Measurements from ENCODE around the gene C18orf63. TPM values are rescaled to one million over a fixed set of nuclear protein-coding genes. Genes with fewer than 3 reads are reported as not detected.

Gene C18orf63
- total RNA-seq, 1 experiment from 2014 or later: not detected

DNA sequence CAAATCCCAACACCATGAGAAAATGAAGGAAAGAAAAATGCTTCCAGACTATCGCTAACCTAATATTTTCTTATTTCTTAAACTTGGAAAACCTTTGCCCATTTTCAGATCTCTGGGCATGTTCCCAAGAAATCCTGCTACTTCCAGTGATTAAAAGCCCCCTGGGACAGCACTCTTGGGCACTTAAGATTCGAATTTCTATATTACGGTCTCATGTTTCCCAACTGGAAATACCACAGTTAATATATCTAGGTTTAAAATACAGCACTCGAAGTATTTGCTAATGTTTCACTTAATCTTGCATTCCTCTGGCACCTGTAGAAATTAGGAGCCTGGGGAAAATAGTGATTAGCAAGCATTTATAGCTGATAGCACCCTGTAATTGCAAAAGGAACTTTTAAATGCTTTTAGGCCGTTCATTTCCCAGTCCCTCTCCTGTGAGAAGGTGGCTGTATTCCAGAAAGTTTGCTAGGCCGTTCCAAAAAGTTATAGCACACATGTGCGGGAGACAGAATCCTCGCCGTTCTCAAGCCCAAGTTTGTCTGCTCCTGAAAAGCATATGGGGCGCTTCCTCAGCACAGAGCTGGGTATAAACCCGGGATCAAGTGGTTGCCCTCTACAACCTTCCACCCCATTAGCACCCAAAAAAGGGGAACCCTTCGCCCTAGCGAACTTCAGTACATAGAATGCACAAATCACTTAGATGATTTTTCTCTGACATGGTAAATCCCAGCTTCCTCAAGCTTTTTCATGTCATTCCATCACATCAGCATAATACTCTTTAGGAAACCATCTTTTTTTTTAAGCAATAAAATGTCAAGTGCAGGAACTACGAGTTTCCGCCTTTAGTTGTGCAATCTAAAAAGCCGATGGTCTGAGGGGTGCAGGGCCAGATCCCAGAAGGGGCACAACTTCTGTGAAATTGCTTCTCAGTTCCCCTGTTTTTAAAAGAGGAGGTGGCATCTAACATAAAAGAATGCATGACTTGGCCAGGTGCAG, 80.8 kb downstream of the C18orf63 start:
- intact Hi-C loops (cut with micrococcal nuclease): no loop called here

More for the DNA sequence above, 80.8 kb downstream of the C18orf63 start:
- H3K9me2 ChIP-seq (ENCODE audit: insufficient read depth): no peaks in the 10 kb centered on the region
- RAD21 ChIA-PET (ENCODE audit: low non-redundant PET in 1 of 2, low total read pairs in 2 of 2, uncharacterized antibody in 2 of 2, unreplicated experiment in 2 of 2): interaction anchor here in 1 of 2 experiments (0.6 kb wide), 1 partner anchor 15 kb away, joined by 8 read pairs; no protein-coding TSS in a partner anchor
- H3K4me1 ChIP-seq (ENCODE audit: control insufficient read depth in 1 of 2, insufficient read depth in 2 of 2, low read length in 2 of 2): no peaks in the 10 kb centered on the region
- peaks cover 55% of the 10 kb centered on the region for H3K27me3 ChIP-seq (ENCODE audit: insufficient read depth, low read length)
- no peak for DNase-seq (ENCODE audit: low read depth, low spot score)
- TF ChIP-seq, protein P1, sequence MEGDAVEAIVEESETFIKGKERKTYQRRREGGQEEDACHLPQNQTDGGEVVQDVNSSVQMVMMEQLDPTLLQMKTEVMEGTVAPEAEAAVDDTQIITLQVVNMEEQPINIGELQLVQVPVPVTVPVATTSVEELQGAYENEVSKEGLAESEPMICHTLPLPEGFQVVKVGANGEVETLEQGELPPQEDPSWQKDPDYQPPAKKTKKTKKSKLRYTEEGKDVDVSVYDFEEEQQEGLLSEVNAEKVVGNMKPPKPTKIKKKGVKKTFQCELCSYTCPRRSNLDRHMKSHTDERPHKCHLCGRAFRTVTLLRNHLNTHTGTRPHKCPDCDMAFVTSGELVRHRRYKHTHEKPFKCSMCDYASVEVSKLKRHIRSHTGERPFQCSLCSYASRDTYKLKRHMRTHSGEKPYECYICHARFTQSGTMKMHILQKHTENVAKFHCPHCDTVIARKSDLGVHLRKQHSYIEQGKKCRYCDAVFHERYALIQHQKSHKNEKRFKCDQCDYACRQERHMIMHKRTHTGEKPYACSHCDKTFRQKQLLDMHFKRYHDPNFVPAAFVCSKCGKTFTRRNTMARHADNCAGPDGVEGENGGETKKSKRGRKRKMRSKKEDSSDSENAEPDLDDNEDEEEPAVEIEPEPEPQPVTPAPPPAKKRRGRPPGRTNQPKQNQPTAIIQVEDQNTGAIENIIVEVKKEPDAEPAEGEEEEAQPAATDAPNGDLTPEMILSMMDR (IDR thresholded peaks at IDR 0.05 in 2 of 3, conservative IDR thresholded peaks at IDR 0.05 in 1 of 3; ENCODE audit: borderline replicate concordance in 1 of 3, insufficient read depth in 1 of 3, low read depth in 2 of 3, low read length in 2 of 3): no peak
- TF ChIP-seq FOSL1 (IDR thresholded peaks at IDR 0.05; ENCODE audit: low read depth) (no peak), CBX3 (IDR thresholded peaks at IDR 0.05; ENCODE audit: low read depth) (no peak), EGR1 (IDR thresholded peaks at IDR 0.05; ENCODE audit: low read depth) (no peak), JUND (IDR thresholded peaks at IDR 0.05) (no peak), ZFX (IDR thresholded peaks at IDR 0.05) (no peak)
- TF ChIP-seq, protein P2, sequence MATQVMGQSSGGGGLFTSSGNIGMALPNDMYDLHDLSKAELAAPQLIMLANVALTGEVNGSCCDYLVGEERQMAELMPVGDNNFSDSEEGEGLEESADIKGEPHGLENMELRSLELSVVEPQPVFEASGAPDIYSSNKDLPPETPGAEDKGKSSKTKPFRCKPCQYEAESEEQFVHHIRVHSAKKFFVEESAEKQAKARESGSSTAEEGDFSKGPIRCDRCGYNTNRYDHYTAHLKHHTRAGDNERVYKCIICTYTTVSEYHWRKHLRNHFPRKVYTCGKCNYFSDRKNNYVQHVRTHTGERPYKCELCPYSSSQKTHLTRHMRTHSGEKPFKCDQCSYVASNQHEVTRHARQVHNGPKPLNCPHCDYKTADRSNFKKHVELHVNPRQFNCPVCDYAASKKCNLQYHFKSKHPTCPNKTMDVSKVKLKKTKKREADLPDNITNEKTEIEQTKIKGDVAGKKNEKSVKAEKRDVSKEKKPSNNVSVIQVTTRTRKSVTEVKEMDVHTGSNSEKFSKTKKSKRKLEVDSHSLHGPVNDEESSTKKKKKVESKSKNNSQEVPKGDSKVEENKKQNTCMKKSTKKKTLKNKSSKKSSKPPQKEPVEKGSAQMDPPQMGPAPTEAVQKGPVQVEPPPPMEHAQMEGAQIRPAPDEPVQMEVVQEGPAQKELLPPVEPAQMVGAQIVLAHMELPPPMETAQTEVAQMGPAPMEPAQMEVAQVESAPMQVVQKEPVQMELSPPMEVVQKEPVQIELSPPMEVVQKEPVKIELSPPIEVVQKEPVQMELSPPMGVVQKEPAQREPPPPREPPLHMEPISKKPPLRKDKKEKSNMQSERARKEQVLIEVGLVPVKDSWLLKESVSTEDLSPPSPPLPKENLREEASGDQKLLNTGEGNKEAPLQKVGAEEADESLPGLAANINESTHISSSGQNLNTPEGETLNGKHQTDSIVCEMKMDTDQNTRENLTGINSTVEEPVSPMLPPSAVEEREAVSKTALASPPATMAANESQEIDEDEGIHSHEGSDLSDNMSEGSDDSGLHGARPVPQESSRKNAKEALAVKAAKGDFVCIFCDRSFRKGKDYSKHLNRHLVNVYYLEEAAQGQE (IDR thresholded peaks at IDR 0.05; ENCODE audit: low read depth): no peak
- TF ChIP-seq, protein P3, sequence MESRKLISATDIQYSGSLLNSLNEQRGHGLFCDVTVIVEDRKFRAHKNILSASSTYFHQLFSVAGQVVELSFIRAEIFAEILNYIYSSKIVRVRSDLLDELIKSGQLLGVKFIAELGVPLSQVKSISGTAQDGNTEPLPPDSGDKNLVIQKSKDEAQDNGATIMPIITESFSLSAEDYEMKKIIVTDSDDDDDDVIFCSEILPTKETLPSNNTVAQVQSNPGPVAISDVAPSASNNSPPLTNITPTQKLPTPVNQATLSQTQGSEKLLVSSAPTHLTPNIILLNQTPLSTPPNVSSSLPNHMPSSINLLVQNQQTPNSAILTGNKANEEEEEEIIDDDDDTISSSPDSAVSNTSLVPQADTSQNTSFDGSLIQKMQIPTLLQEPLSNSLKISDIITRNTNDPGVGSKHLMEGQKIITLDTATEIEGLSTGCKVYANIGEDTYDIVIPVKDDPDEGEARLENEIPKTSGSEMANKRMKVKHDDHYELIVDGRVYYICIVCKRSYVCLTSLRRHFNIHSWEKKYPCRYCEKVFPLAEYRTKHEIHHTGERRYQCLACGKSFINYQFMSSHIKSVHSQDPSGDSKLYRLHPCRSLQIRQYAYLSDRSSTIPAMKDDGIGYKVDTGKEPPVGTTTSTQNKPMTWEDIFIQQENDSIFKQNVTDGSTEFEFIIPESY (IDR thresholded peaks at IDR 0.05; ENCODE audit: extremely low read depth, insufficient replicate concordance, low read length): no peak
- CTCF ChIA-PET: no interaction called here
- no peak for ATAC-seq
- H3K4me2 ChIP-seq (ENCODE audit: low read length): no peak overlapping the region
- no peaks in the 10 kb centered on the region for H3K9me3 ChIP-seq (ENCODE audit: control insufficient read depth in 1 of 2, insufficient read depth in 1 of 2, low read depth in 1 of 2, low read length in 2 of 2)
- BruUV-seq (replicated peaks): no TSS peak
- no peaks in the 10 kb centered on the region for H3K36me3 ChIP-seq (ENCODE audit: control insufficient read depth in 1 of 2, insufficient read depth in 2 of 2, low read length in 2 of 2)
- POLR2A ChIA-PET: no interaction called here
- H2AFZ ChIP-seq (ENCODE audit: low read depth, low read length, poor library complexity, severe bottlenecking): no peak overlapping the region
- H3K27ac ChIP-seq (ENCODE audit: low read depth, low read length): no peak overlapping the region
- H3K4me3 ChIP-seq (replicated peaks in 1 of 2; ENCODE audit: low read depth in 1 of 2, low read length in 2 of 2): no peak overlapping the region
- H4K20me1 ChIP-seq (ENCODE audit: insufficient read depth): no peaks in the 10 kb centered on the region
- H3K79me2 ChIP-seq (ENCODE audit: insufficient read depth, low read length): no peaks in the 10 kb centered on the region
- no peak overlapping the region for H3K9ac ChIP-seq (ENCODE audit: low read length)

Data from HCT116 (cell line).